ENCODE results near the gene SRCIN1.

The SRCIN1 gene

GRCh38 chr17:38507436-38507835 is 98.3 kb downstream of the SRCIN1 start:
- TF ChIP-seq, protein P1, sequence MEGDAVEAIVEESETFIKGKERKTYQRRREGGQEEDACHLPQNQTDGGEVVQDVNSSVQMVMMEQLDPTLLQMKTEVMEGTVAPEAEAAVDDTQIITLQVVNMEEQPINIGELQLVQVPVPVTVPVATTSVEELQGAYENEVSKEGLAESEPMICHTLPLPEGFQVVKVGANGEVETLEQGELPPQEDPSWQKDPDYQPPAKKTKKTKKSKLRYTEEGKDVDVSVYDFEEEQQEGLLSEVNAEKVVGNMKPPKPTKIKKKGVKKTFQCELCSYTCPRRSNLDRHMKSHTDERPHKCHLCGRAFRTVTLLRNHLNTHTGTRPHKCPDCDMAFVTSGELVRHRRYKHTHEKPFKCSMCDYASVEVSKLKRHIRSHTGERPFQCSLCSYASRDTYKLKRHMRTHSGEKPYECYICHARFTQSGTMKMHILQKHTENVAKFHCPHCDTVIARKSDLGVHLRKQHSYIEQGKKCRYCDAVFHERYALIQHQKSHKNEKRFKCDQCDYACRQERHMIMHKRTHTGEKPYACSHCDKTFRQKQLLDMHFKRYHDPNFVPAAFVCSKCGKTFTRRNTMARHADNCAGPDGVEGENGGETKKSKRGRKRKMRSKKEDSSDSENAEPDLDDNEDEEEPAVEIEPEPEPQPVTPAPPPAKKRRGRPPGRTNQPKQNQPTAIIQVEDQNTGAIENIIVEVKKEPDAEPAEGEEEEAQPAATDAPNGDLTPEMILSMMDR (IDR thresholded peaks at IDR 0.05): no peak

DNA sequence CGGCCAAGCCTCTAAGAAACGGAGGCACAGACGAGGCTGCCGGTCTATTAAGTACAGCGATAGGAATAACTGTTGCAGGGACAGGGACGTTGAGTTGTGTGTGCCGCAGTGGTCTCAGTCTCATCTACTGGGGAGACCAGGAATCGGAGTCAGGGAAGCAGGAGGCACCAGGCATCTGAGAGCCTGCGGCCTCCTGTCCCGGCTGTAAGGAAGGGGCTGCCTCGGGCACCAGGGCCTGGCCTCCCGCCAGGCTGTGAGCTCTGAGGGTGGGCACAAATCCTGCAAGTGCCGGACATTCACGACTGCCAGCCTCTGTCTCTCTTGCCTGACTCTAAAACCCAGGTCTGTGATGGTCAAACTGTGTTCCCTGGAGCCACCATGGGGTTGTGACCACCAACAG is 101.5 kb downstream of the SRCIN1 start:
- TF ChIP-seq, protein P1 (IDR thresholded peaks at IDR 0.05): no peak

GRCh38 chr17:38498353-38498752 is 107.4 kb downstream of the SRCIN1 start:
- TF ChIP-seq, protein P1 (IDR thresholded peaks at IDR 0.05): no peak

DNA sequence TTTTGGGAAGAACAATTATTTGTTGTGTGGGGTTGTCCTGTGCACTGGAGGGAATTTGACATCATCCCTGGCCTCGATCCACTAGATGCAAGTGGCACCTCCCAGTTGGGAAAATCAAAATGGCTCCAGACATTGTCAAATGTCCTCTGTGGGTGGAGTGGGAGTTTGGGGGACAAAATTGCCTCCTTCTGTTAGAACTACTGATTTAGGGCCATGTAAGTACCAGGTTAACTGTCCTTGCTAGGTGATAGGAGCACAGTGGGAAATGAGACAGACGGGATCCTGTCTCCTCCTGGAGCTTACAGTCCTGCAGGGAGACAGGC is 120.6 kb downstream of the SRCIN1 start:
- TF ChIP-seq, protein P1 (IDR thresholded peaks at IDR 0.05): no peak

GRCh38 chr17:38484242-38485145 is 121.3 kb downstream of the SRCIN1 start:
- TF ChIP-seq, protein P1 (IDR thresholded peaks at IDR 0.05): peak; percentile 74

Measured in LNCAP (cell line).